Esophagus muscularis mucosa (tissue), 4 donors: ENCODE results near the gene ESPL1. TPM values are rescaled to one million over a fixed set of nuclear protein-coding genes. Genes with fewer than 3 reads are reported as not detected.

Source experiments
- DNase-seq: peaks from one replicate; pipeline ENCODE4 v3.0.0-alpha.2; 2017; ENCODE audit errors: extremely low spot score
- H3K27ac ChIP-seq, 4 donors: fragments of 200-600 bp; sonication (generic); replicated peaks in 1 of 4; 1 replicate in 3 of 4; 2 replicates in 1 of 4; pipeline ENCODE4 v1.5.1; 2016 to 2019; ENCODE audit warnings: mild to moderate bottlenecking in 1 of 4
- H3K27me3 ChIP-seq, 4 donors: fragments of 200-600 bp; sonication (generic); one replicate each; pipeline versions ENCODE4 v1.5.1 to v1.6.0; 2016 to 2019
- H3K36me3 ChIP-seq, 4 donors: fragments of 200-600 bp; sonication (generic); one replicate each; pipeline ENCODE4 v1.5.1; 2016 to 2019
- H3K4me1 ChIP-seq, 4 donors: fragments of 200-600 bp; sonication (generic); one replicate each; pipeline ENCODE4 v1.5.1; 2016 to 2019
- H3K4me3 ChIP-seq, 4 donors: fragments of 200-600 bp; sonication (generic); 1 replicate in 2 of 4; 2 replicates in 2 of 4; pipeline ENCODE4 v1.5.1; 2016 to 2019; ENCODE audit warnings: mild to moderate bottlenecking in 4 of 4, moderate library complexity in 1 of 4
- H3K9me3 ChIP-seq, 4 donors: fragments of 200-600 bp; sonication (generic); 1 replicate in 3 of 4; 2 replicates in 1 of 4; pipeline ENCODE4 v1.5.1; 2016 to 2019
- CTCF ChIP-seq, 3 experiments: fragments of 200-600 bp in 2 of 3; fragments of 450-650 bp in 1 of 3; sonication (generic) in 2 of 3; IDR thresholded peaks; one replicate each; pipeline ENCODE4 v1.5.1; 2017 to 2019; ENCODE audit warnings: antibody characterized with exemption in 3 of 3, mild to moderate bottlenecking in 2 of 3, moderate library complexity in 1 of 3
- EP300 ChIP-seq: sonication (generic); formaldehyde crosslinking; IDR thresholded peaks from one replicate; pipeline ENCODE4 v1.6.1; 2017; ENCODE audit warnings: antibody characterized with exemption
- POLR2A ChIP-seq: fragments of 450-650 bp; IDR thresholded peaks from one replicate; pipeline ENCODE4 v1.6.1; 2017; ENCODE audit warnings: antibody characterized with exemption, moderate library complexity, mild to moderate bottlenecking, low read depth
- POLR2AphosphoS5 ChIP-seq, 2 donors: sonication (generic); formaldehyde crosslinking; IDR thresholded peaks; one replicate each; pipeline ENCODE4 v1.6.1; 2017; ENCODE audit warnings: antibody characterized with exemption in 2 of 2
- WGBS: methylation state at CpG from one replicate; pipeline ENCODE4 v1.1.5; 2018; 5-methylcytosine and 5-hydroxymethylcytosine counted together
- intact Hi-C: fragments of 100-400 bp; cut with DNase I; formaldehyde crosslinking; loops from one replicate; pipeline ENCODE4 v1.15.1; 2023
- total RNA-seq, 4 donors: library from RNA; depleted of rRNA; stranded (reverse); fragments of >200 nt; gene quantifications; one replicate each; pipeline versions ENCODE4 v1.1.0 to v1.2.1, GENCODE V29; 2016

Gene ESPL1
- total RNA-seq, 4 donors from 2014 or later, result under 0.01 to 2.0 (median 0.24) TPM

- TF ChIP-seq EP300 (no peak), POLR2A (no peak), CTCF (IDR thresholded peaks at IDR 0.05) (no peak), POLR2AphosphoS5 (IDR thresholded peaks at IDR 0.05) (no peak)
- H3K9me3 ChIP-seq, result no peaks in the 10 kb centered on the region
- H3K27ac ChIP-seq, result no peak overlapping the region
- H3K4me1 ChIP-seq, result no peaks in the 10 kb centered on the region
- no peak overlapping the region for H3K4me3 ChIP-seq
- WGBS, result 68% methylated on average over 15 of the region's 15 CpGs
- intact Hi-C loops, result no loop called here
- peaks cover 0 to 76% (median 9%) of the 10 kb centered on the region in 4 donors for H3K27me3 ChIP-seq
- H3K36me3 ChIP-seq, result no peaks in the 10 kb centered on the region
- DNase-seq, result no peak
These were observed 64.6 kb downstream of the ESPL1 start for GRCh38 chr12:53332744-53333143.

GRCh38 chr12:53333289-53333688 is 65.2 kb downstream of the ESPL1 start:
- Histone ChIP-seq H3K4me1 (no peaks in the 10 kb centered on the region), H3K27me3 (peaks cover 0 to 78% (median 12%) of the 10 kb centered on the region in 4 donors), H3K9me3 (no peaks in the 10 kb centered on the region), H3K27ac (no peak overlapping the region), H3K36me3 (no peaks in the 10 kb centered on the region), H3K4me3 (no peak overlapping the region)
- no peak for DNase-seq
- intact Hi-C loops, result no loop called here
- 88% methylated on average over 4 of the region's 4 CpGs for WGBS
- TF ChIP-seq EP300 (no peak), POLR2AphosphoS5 (IDR thresholded peaks at IDR 0.05) (no peak), POLR2A (no peak), CTCF (IDR thresholded peaks at IDR 0.05) (no peak)

- Histone ChIP-seq H3K27ac (no peak overlapping the region), H3K27me3 (peaks cover 0 to 78% (median 14%) of the 10 kb centered on the region in 4 donors), H3K4me3 (no peak overlapping the region), H3K36me3 (no peaks in the 10 kb centered on the region), H3K4me1 (no peaks in the 10 kb centered on the region), H3K9me3 (no peaks in the 10 kb centered on the region)
- DNase-seq, result no peak
- 75% methylated on average over 4 of the region's 7 CpGs for WGBS
- no peak for TF ChIP-seq POLR2A
- TF ChIP-seq POLR2AphosphoS5 (IDR thresholded peaks at IDR 0.05), result no peak
- no peak for TF ChIP-seq EP300
- no peak for TF ChIP-seq CTCF (IDR thresholded peaks at IDR 0.05)
- intact Hi-C loops, result no loop called here
These were observed 65.7 kb downstream of the ESPL1 start for GRCh38 chr12:53333845-53334244.

GRCh38 chr12:53334822-53335221 is 66.7 kb downstream of the ESPL1 start:
- no peak for DNase-seq
- Histone ChIP-seq H3K27ac (no peak overlapping the region), H3K27me3 (peaks cover 0 to 80% (median 14%) of the 10 kb centered on the region in 4 donors), H3K4me3 (no peak overlapping the region), H3K9me3 (no peaks in the 10 kb centered on the region), H3K36me3 (no peaks in the 10 kb centered on the region), H3K4me1 (no peaks in the 10 kb centered on the region)
- no peak for TF ChIP-seq EP300
- TF ChIP-seq POLR2A, result no peak
- no peak for TF ChIP-seq CTCF (IDR thresholded peaks at IDR 0.05)
- no peak for TF ChIP-seq POLR2AphosphoS5 (IDR thresholded peaks at IDR 0.05)
- 74% methylated on average over 8 of the region's 8 CpGs for WGBS
- intact Hi-C loops, result no loop called here

- H3K4me1 ChIP-seq, result no peaks in the 10 kb centered on the region
- no peak within 1 kb of the TSS for H3K27ac ChIP-seq
- intact Hi-C loops, result no loop called here
- peaks cover 0 to 80% (median 14%) of the 10 kb centered on the region in 4 donors for H3K27me3 ChIP-seq
- WGBS, result 44% methylated on average over 15 of the region's 15 CpGs
- DNase-seq, result no peak
- H3K36me3 ChIP-seq, result no peaks in the 10 kb centered on the region
- H3K9me3 ChIP-seq, result no peaks in the 10 kb centered on the region
- H3K4me3 ChIP-seq, result no peak within 1 kb of the TSS
- TF ChIP-seq EP300, result no peak
- no peak for TF ChIP-seq CTCF (IDR thresholded peaks at IDR 0.05)
- no peak for TF ChIP-seq POLR2A
These were observed 68.1 kb downstream of the ESPL1 start, which contains the start of gene SP7 for GRCh38 chr12:53336181-53336681. TSS of gene SP7 (minus strand) at chr12:53336354. CDS start at chr12:53335646, 708 bp downstream.
